Measurements from ENCODE around the gene MYL5. TPM values are rescaled to one million over a fixed set of nuclear protein-coding genes. Genes with fewer than 3 reads are reported as not detected.
"Not testable (repeated sequence)": the region's sequence is repeated elsewhere in the genome, so short reads cannot be mapped to it uniquely, and the experiment has no call there.

MYL5 gene
- total and polyA plus RNA-seq, 11 donors: 1.4 to 12.9 (median 4.4) TPM

- H3K27ac ChIP-seq: peak within 1 kb of the TSS; percentile 28 to 97 (median 84)
- no peaks in the 10 kb centered on the region for H3K9me3 ChIP-seq
- peaks cover 5 to 36% (median 19%) of the 10 kb centered on the region in 12 donors for H3K4me1 ChIP-seq
- H3K4me3 ChIP-seq: peak within 1 kb of the TSS; percentile 66 to 99 (median 90)
- ATAC-seq (peak; percentile 97 to 99 (median 98)), DNase-seq (peak; percentile 97 to 99 (median 98))
- TF ChIP-seq CTCF (IDR thresholded peaks at IDR 0.05) (no peak), POLR2A (IDR thresholded peaks at IDR 0.05) (peak in 1 of 2 donors; percentile 82)
- no peaks in the 10 kb centered on the region for H3K27me3 ChIP-seq
- WGBS, 4 donors: 2 to 3% (median 2%) methylated on average over 43 to 82 of the region's 82 CpGs
- intact Hi-C loops (cut with DNase I): loop anchor here in 1 of 10 donors (1.0 kb wide), 1 partner anchor 31 kb away; the partner anchor contains the start of genes ATP5ME and MYL5
- H3K36me3 ChIP-seq: peaks cover 0 to 2% (median 0%) of the 10 kb centered on the region in 9 donors
Measured at GRCh38 chr4:705278-706082, 31.1 kb downstream of the MYL5 start, which contains the start of gene PCGF3. PCGF3 (plus strand) TSS chr4:705832; CDS start chr4:733681, 27,849 bp downstream.

- intact Hi-C loops (cut with DNase I); DNase-seq; H3K36me3 ChIP-seq; H3K27me3 ChIP-seq; H3K9me3 ChIP-seq; ATAC-seq: not testable (repeated sequence)
- H3K4me3 ChIP-seq: peak overlapping the region; percentile 66 to 99 (median 90)
- WGBS, 4 donors: 3 to 7% (median 3%) methylated on average over 10 to 21 of the region's 21 CpGs
- peak overlapping the region; percentile 28 to 97 (median 84) for H3K27ac ChIP-seq
- H3K4me1 ChIP-seq: peaks cover 5 to 36% (median 19%) of the 10 kb centered on the region in 12 donors
Measured at GRCh38 chr4:706083-706633, 31.8 kb downstream of the MYL5 start.

GRCh38 chr4:706834-707598 lies 32.7 kb downstream of the MYL5 start:
- TF ChIP-seq CTCF (IDR thresholded peaks at IDR 0.05) (no peak), POLR2A (IDR thresholded peaks at IDR 0.05) (no peak)
- DNase-seq (peak in 2 of 5 donors; percentile 21 to 64), ATAC-seq (no peak)
- Histone ChIP-seq H3K27ac (peak overlapping the region in 2 of 12 donors; percentile 14 to 48), H3K4me3 (peak overlapping the region; percentile 10 to 99 (median 72)), H3K36me3 (peaks cover 0 to 3% (median 0%) of the 10 kb centered on the region in 9 donors), H3K4me1 (peaks cover 5 to 36% (median 19%) of the 10 kb centered on the region in 12 donors), H3K27me3 (no peaks in the 10 kb centered on the region), H3K9me3 (no peaks in the 10 kb centered on the region)
- intact Hi-C loops (cut with DNase I): no loop called here
- 45 to 48% (median 47%) methylated on average over 4 to 21 of the region's 21 CpGs; no CpG with 5 or more reads in 1 of the 4 donors for WGBS, 4 donors

- H3K4me3 ChIP-seq: no peak overlapping the region
Measured at GRCh38 chr4:707929-708630, 33.7 kb downstream of the MYL5 start.

More at GRCh38 chr4:707929-708630, 33.7 kb downstream of the MYL5 start:
- no peaks in the 10 kb centered on the region for H3K9me3 ChIP-seq
- TF ChIP-seq CTCF (IDR thresholded peaks at IDR 0.05): no peak
- no peak for TF ChIP-seq POLR2A (IDR thresholded peaks at IDR 0.05)
- peaks cover 5 to 36% (median 19%) of the 10 kb centered on the region in 12 donors for H3K4me1 ChIP-seq
- 60 to 87% (median 76%) methylated on average over 2 to 11 of the region's 11 CpGs for WGBS, 4 donors
- H3K36me3 ChIP-seq: peaks cover 0 to 3% (median 0%) of the 10 kb centered on the region in 9 donors
- H3K27ac ChIP-seq: no peak overlapping the region
- DNase-seq (peak in 1 of 5 donors; percentile 62), ATAC-seq (no peak)
- intact Hi-C loops (cut with DNase I): no loop called here
- H3K27me3 ChIP-seq: no peaks in the 10 kb centered on the region
